Esophagus muscularis mucosa (tissue), 3 donors: ENCODE data around the gene USP17L15.
"Not testable (repeated sequence)": the region's sequence is repeated elsewhere in the genome, so short reads cannot be mapped to it uniquely, and the experiment has no call there.

Source experiments
- CTCF ChIP-seq, 3 experiments: fragments of 200-600 bp in 2 of 3; fragments of 450-650 bp in 1 of 3; sonication (generic) in 2 of 3; IDR thresholded peaks; one replicate each; pipeline ENCODE4 v1.5.1; 2017 to 2019; ENCODE audit warnings: antibody characterized with exemption in 3 of 3, mild to moderate bottlenecking in 2 of 3, moderate library complexity in 1 of 3
- POLR2AphosphoS5 ChIP-seq, 2 donors: sonication (generic); formaldehyde crosslinking; IDR thresholded peaks; one replicate each; pipeline ENCODE4 v1.6.1; 2017; ENCODE audit warnings: antibody characterized with exemption in 2 of 2

- not testable (repeated sequence) for TF ChIP-seq CTCF, POLR2AphosphoS5 (IDR thresholded peaks at IDR 0.05)
Measured at GRCh38 chr4:9253078-9253477, 18.9 kb downstream of the USP17L15 start, which contains the start of gene USP17L19.
